DOHH2 (cell line): ENCODE data around the gene OTX1.

Experiments
- H3F3A ChIP-seq: fragments of 200-600 bp; sonication (generic), shearing (Covaris generic); 2 replicates; pipeline ENCODE4 v1.6.0; 2016; ENCODE audit warnings: antibody characterized with exemption, mild to moderate bottlenecking; ENCODE audit not compliant: control insufficient read depth, insufficient read depth
- H3K27ac ChIP-seq: fragments of 200-600 bp; sonication (generic); 2 replicates; pipeline ENCODE4 v1.5.1; 2014; ENCODE audit warnings: low read depth, mild to moderate bottlenecking, low read length, moderate library complexity
- H3K27me3 ChIP-seq: fragments of 200-600 bp; sonication (generic); 2 replicates; pipeline ENCODE4 v1.6.1; 2014; ENCODE audit warnings: mild to moderate bottlenecking, low read length, mixed read lengths; ENCODE audit not compliant: control insufficient read depth
- H3K36me3 ChIP-seq: fragments of 200-600 bp; sonication (generic); 2 replicates; pipeline ENCODE4 v1.6.1; 2014; ENCODE audit warnings: mild to moderate bottlenecking, low read length, moderate library complexity, mixed read lengths; ENCODE audit not compliant: control insufficient read depth
- H3K4me1 ChIP-seq: fragments of 200-600 bp; sonication (generic); 2 replicates; pipeline ENCODE4 v1.6.1; 2014; ENCODE audit warnings: mild to moderate bottlenecking, low read length, mixed read lengths; ENCODE audit not compliant: control insufficient read depth
- H3K4me2 ChIP-seq: fragments of 200-600 bp; sonication (generic); 2 replicates; pipeline ENCODE4 v1.6.0; 2014; ENCODE audit warnings: mild to moderate bottlenecking, low read length, moderate library complexity
- H3K4me3 ChIP-seq: fragments of 200-600 bp; sonication (generic); 2 replicates; pipeline ENCODE4 v1.5.1; 2014; ENCODE audit warnings: mild to moderate bottlenecking, low read length, mixed read lengths
- H3K79me2 ChIP-seq: fragments of 200-600 bp; sonication (generic); 2 replicates; pipeline ENCODE4 v1.6.1; 2014; ENCODE audit warnings: mild to moderate bottlenecking, low read length, mixed read lengths; ENCODE audit not compliant: control insufficient read depth
- H3K9me2 ChIP-seq: fragments of 200-600 bp; sonication (generic); replicated peaks from 2 replicates; pipeline ENCODE4 v1.6.1; 2014; ENCODE audit warnings: mild to moderate bottlenecking, low read length, mixed read lengths; ENCODE audit not compliant: control insufficient read depth
- H3K9me3 ChIP-seq: fragments of 200-600 bp; sonication (generic); 2 replicates; pipeline ENCODE4 v1.6.1; 2014; ENCODE audit warnings: antibody characterized with exemption, low read length, mixed read lengths; ENCODE audit not compliant: control insufficient read depth, insufficient read depth
- H4K20me1 ChIP-seq: fragments of 200-600 bp; sonication (generic); 2 replicates; pipeline ENCODE4 v1.6.0; 2014; ENCODE audit warnings: low read depth, mild to moderate bottlenecking, antibody characterized with exemption, low read length, moderate library complexity; ENCODE audit not compliant: control insufficient read depth, insufficient read depth
- EZH2phosphoT487 ChIP-seq: fragments of 200-600 bp; sonication (generic); IDR thresholded peaks from 2 replicates; pipeline ENCODE4 v1.6.1; 2017; ENCODE audit warnings: borderline replicate concordance, mild to moderate bottlenecking, antibody characterized with exemption, low read length, moderate library complexity, mixed read lengths
- TF ChIP-seq, protein P1 (sequence below): fragments of 200-600 bp; sonication (generic); IDR thresholded peaks from one replicate; pipeline ENCODE4 v1.5.1; 2014; ENCODE audit warnings: antibody characterized with exemption, mild to moderate bottlenecking, low read depth, low read length; ENCODE audit not compliant: poor library complexity, severe bottlenecking

Gene OTX1

DNA sequence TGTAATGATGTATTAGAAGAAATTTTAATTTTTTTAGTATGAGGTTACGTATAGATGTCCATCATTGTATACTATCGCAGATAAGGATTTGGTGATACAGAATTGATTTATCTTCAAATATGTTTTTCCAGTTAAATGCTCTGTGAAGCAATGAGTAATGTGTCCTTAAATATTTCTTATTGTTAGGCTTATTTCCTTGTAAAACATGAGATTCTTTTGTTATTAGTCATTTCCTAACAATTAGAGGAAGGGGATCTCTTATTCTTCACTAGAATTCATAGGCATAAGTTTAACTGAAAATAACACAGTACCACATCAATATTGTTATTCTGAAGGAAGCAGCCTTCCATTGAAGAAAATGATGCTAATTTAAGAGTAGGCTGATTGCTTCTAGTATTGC lies 15.5 kb upstream of the OTX1 start:
- TF ChIP-seq, protein P1, sequence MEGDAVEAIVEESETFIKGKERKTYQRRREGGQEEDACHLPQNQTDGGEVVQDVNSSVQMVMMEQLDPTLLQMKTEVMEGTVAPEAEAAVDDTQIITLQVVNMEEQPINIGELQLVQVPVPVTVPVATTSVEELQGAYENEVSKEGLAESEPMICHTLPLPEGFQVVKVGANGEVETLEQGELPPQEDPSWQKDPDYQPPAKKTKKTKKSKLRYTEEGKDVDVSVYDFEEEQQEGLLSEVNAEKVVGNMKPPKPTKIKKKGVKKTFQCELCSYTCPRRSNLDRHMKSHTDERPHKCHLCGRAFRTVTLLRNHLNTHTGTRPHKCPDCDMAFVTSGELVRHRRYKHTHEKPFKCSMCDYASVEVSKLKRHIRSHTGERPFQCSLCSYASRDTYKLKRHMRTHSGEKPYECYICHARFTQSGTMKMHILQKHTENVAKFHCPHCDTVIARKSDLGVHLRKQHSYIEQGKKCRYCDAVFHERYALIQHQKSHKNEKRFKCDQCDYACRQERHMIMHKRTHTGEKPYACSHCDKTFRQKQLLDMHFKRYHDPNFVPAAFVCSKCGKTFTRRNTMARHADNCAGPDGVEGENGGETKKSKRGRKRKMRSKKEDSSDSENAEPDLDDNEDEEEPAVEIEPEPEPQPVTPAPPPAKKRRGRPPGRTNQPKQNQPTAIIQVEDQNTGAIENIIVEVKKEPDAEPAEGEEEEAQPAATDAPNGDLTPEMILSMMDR = no peak
- TF ChIP-seq EZH2phosphoT487 = no peak
- no peaks in the 10 kb centered on the region for H4K20me1 ChIP-seq
- H3K36me3 ChIP-seq = no peaks in the 10 kb centered on the region
- no peaks in the 10 kb centered on the region for H3K79me2 ChIP-seq
- H3K4me2 ChIP-seq = no peak overlapping the region
- no peak overlapping the region for H3K4me3 ChIP-seq
- H3K9me2 ChIP-seq = no peaks in the 10 kb centered on the region
- H3F3A ChIP-seq = no peaks in the 10 kb centered on the region
- H3K9me3 ChIP-seq = no peaks in the 10 kb centered on the region
- H3K27me3 ChIP-seq = no peaks in the 10 kb centered on the region
- H3K27ac ChIP-seq = no peak overlapping the region
- H3K4me1 ChIP-seq = no peaks in the 10 kb centered on the region

DNA sequence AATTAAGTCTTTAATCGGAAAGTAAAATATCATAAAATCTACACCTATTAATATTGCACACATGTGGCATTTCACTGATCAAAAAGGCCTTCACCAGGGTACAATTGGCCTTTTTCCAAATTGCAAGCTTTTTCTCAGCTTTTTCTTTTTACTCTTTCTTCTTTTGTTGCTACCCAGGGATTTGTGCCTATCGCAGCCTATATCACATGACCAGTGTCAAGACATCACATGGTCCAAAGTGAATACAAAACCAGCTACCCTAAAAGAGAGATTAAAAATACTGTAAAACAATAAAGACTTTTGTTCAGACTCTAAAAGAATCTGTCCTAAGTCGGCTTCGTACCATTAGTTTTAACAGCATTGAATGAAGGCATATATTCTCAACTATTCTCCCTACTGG lies 15.0 kb upstream of the OTX1 start:
- no peaks in the 10 kb centered on the region for H4K20me1 ChIP-seq
- no peak overlapping the region for H3K4me2 ChIP-seq
- no peaks in the 10 kb centered on the region for H3K9me3 ChIP-seq
- H3K4me3 ChIP-seq = no peak overlapping the region
- H3K9me2 ChIP-seq = no peaks in the 10 kb centered on the region
- TF ChIP-seq EZH2phosphoT487 = no peak
- TF ChIP-seq, protein P1 = no peak
- H3K27me3 ChIP-seq = no peaks in the 10 kb centered on the region
- no peak overlapping the region for H3K27ac ChIP-seq
- H3F3A ChIP-seq = no peaks in the 10 kb centered on the region
- H3K36me3 ChIP-seq = no peaks in the 10 kb centered on the region
- no peaks in the 10 kb centered on the region for H3K79me2 ChIP-seq
- no peaks in the 10 kb centered on the region for H3K4me1 ChIP-seq

DNA sequence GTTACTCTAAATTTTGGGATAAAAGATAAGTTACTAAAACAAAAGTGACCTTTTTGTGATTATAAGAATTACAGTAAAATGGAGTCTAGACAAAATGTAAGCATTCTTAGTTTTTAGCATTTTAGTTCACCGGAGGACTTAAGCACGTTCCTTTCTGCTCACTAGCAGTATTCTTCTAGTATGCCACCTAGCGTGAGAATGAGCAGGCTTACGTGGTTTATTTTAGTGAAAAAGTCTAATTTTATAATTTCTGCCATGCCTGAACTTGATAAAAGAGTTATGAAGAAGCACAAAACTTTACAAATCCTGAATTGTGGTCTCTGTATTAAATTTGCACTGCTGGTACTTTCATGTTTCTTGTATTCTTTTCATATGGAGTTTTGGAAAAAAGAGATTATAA lies 12.6 kb upstream of the OTX1 start:
- Histone ChIP-seq H3F3A (no peaks in the 10 kb centered on the region), H3K27me3 (no peaks in the 10 kb centered on the region), H3K4me2 (no peak overlapping the region), H4K20me1 (no peaks in the 10 kb centered on the region), H3K4me1 (no peaks in the 10 kb centered on the region), H3K36me3 (no peaks in the 10 kb centered on the region), H3K9me3 (no peaks in the 10 kb centered on the region), H3K4me3 (no peak overlapping the region), H3K79me2 (no peaks in the 10 kb centered on the region), H3K9me2 (no peaks in the 10 kb centered on the region), H3K27ac (no peak overlapping the region)
- TF ChIP-seq, protein P1 = no peak
- TF ChIP-seq EZH2phosphoT487 = no peak

DNA sequence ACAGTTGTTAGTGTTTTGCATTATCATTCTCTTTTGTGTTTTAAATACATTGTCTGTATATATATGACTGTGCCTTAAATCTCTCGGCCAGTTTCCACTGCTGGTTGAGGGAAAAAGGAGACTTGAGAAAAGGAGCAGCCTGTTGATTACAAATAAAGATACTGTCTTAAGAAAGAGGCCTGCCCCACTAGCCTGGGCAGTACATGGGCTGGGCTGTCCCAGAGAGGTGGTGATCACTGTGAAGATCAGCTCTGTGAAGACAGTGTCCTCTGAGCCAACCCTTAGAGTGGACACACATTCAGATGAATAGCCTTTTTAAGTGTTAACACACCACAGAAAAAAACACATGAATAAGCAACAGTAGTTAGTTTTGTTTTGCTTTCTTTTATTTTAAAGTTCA lies 10.0 kb upstream of the OTX1 start:
- Histone ChIP-seq H3K4me1 (peaks cover 3% of the 10 kb centered on the region), H3K36me3 (no peaks in the 10 kb centered on the region), H3K27ac (no peak overlapping the region), H3K9me3 (no peaks in the 10 kb centered on the region), H3F3A (no peaks in the 10 kb centered on the region), H3K4me3 (no peak overlapping the region), H3K4me2 (no peak overlapping the region), H3K27me3 (no peaks in the 10 kb centered on the region), H4K20me1 (no peaks in the 10 kb centered on the region), H3K9me2 (no peaks in the 10 kb centered on the region), H3K79me2 (no peaks in the 10 kb centered on the region)
- no peak for TF ChIP-seq EZH2phosphoT487
- TF ChIP-seq, protein P1 = no peak
